ENCODE data around the gene PKMYT1.

Gene PKMYT1

GRCh38 chr16:2973605-2974318, 6.5 kb downstream of the PKMYT1 start:
- no peak for DNase-seq (ENCODE audit: low read depth in 2 of 2)

- DNase-seq (ENCODE audit: low read depth in 2 of 2) = no peak
Observed at GRCh38 chr16:2973093-2973492, 7.2 kb downstream of the PKMYT1 start.

GRCh38 chr16:2971985-2972784, 8.1 kb downstream of the PKMYT1 start:
- DNase-seq (ENCODE audit: low read depth in 2 of 2) = no peak

DNA sequence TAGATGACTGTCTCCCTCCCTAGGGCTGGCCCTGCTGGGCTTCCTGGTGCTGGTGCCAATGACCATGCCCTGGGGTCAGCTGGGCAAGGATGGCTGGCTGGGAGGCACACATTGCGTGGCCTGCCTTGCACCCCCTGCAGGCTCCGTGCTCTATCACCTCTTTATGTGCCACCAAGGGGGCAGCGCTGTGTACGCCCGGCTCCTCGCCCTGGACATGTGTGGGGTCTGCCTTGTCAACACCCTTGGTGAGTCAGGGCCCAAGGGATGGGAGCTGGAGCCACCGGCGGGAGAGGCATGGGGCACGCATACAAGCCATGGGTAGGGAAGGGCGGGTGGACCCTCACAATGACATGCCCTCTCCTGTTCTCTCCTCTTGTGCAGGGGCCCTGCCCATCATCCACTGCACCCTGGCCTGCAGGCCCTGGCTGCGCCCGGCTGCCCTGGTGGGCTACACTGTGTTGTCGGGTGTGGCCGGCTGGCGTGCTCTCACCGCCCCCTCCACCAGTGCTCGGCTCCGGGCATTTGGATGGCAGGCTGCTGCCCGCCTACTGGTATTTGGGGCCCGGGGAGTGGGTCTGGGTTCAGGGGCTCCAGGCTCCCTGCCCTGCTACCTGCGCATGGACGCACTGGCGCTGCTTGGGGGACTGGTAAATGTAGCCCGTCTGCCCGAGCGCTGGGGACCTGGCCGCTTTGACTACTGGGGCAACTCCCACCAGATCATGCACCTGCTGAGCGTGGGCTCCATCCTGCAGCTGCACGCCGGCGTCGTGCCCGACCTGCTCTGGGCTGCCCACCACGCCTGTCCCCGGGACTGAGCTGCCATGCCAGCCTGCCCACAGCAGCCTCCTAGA, 8.9 kb downstream of the PKMYT1 start:
- DNase-seq (ENCODE audit: low read depth in 2 of 2) = no peak

GRCh38 chr16:2970563-2970962, 9.7 kb downstream of the PKMYT1 start:
- DNase-seq (ENCODE audit: low read depth in 2 of 2) = no peak

- peak; percentile 82 to 83 for DNase-seq (ENCODE audit: low read depth in 2 of 2)
Observed at GRCh38 chr16:2969545-2970521, 10.4 kb downstream of the PKMYT1 start.

- DNase-seq (ENCODE audit: low read depth in 2 of 2) = peak; percentile 79 to 81
Observed at GRCh38 chr16:2968738-2969544, 11.3 kb downstream of the PKMYT1 start, which contains the start of gene PAQR4. PAQR4 (plus strand) TSS chr16:2969348; CDS start chr16:2969675, 327 bp downstream.

GRCh38 chr16:2968368-2968737, 11.9 kb downstream of the PKMYT1 start:
- DNase-seq (ENCODE audit: low read depth in 2 of 2) = no peak

- DNase-seq (ENCODE audit: low read depth in 2 of 2) = no peak
Observed at GRCh38 chr16:2967721-2968161, 12.5 kb downstream of the PKMYT1 start.

- no peak for DNase-seq (ENCODE audit: low read depth in 2 of 2)
Observed at GRCh38 chr16:2967211-2967631, 13.0 kb downstream of the PKMYT1 start.

GRCh38 chr16:2966808-2967191, 13.4 kb downstream of the PKMYT1 start:
- no peak for DNase-seq (ENCODE audit: low read depth in 2 of 2)

DNA sequence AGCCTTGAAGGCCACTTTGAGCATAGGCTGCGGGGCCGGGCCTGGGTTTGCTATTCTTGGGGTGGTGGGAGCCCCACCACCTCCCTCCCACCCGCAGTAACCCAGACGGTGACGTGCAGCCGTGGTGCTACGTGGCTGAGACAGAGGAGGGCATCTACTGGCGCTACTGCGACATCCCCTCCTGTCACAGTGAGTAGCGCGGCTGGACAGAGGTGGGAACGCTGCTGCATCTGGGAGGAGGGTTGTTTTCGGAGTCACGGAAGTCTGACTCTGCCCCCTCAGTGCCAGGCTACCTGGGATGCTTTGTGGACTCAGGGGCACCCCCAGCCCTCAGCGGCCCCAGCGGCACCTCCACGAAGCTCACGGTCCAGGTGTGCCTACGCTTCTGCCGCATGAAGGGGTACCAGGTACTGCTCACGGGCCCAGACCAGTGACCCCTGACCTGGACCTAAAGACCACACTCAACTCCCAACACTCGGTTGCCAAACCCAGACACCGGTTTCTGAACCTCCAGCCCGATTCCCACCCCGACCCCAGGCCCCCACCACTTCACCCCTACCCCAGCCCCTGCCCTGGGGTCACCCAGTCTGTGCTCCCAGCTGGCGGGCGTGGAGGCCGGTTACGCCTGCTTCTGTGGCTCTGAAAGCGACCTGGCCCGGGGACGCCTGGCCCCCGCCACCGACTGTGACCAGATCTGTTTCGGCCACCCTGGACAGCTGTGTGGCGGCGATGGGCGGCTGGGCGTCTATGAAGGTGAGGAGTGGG, 14.0 kb downstream of the PKMYT1 start:
- DNase-seq (ENCODE audit: low read depth in 2 of 2) = no peak

GRCh38 chr16:2964475-2965336, 15.5 kb downstream of the PKMYT1 start:
- DNase-seq (ENCODE audit: low read depth in 2 of 2) = peak in 1 of 2 donors; percentile 69

DNA sequence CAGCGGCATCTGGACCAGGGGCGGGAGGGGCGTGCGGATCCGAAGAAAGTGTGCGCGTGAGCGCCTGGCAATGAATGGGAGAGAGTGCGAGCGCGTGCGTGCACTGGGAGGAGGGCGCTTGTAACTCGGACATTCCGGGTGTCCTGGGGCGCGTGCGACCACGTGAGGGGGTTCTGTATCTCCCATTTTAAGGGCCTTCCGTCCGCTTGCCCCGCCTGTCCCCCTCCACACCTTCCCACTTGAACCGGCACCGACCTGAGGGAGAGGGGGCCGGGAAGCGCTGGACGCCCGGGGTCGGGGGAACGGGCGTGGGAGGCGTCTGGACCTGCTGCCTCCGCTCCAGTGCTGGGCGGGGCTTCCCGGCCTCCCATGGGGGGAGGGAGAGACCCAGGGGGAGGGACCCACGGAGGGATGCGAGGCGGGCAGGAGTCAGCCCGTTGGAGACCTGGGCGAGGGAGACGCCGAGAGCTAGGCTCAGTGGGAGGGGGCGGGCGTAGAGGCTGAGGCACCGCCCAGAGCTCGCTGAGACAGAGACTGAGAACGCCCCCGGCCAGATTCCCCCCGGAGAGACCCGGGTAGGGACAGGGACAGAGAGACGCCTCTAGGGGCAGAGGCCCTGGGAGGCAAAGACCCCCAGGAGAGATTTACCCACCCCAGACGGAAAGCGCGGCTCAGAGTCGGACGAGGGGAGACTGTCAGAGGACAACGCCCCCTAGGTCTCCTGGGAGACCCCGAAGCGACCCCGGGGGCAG, 16.3 kb downstream of the PKMYT1 start, which contains the start of gene KREMEN2:
TSS of gene KREMEN2 (plus strand) at position 553 of the 752 bp plus-strand sequence. CDS start 246 bp downstream, outside the sequence.
- DNase-seq (ENCODE audit: low read depth in 2 of 2) = no peak

GRCh38 chr16:2963074-2963722, 17.0 kb downstream of the PKMYT1 start:
- DNase-seq (ENCODE audit: low read depth in 2 of 2) = no peak

- DNase-seq (ENCODE audit: low read depth in 2 of 2) = no peak
Observed at GRCh38 chr16:2962334-2963073, 17.7 kb downstream of the PKMYT1 start.
